ENCODE data around the gene INPP5B. TPM values are rescaled to one million over a fixed set of nuclear protein-coding genes. Genes with fewer than 3 reads are reported as not detected.

The INPP5B gene
- total RNA-seq, 2 experiments from 2014 or later: 27.7 to 29.1 TPM

DNA sequence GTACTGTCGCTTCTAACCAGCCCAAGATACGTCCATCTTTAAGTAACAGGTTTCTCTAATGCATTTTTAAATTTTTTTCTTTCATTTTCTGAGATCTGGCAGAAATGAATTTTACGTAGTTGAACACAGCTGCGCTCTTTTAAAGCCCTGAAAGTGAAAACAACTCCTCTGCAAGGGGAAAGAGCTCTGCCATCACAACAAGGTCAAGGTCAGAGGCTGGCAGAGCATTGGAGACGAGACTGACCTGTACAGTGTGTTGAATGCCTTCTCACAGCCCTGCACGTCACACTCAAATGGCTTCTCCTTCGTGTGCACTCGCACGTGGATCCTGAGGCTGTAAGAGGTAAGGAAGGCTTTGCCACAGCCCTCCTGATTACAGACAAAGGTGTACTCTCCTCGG lies 107.2 kb downstream of the INPP5B start:
- Mint-ChIP-seq H3K27ac (no peak overlapping the region), H3K36me3 (ENCODE audit: low read depth) (peaks cover 23% of the 10 kb centered on the region), H3K9me3 (no peaks in the 10 kb centered on the region), H3K27me3 (no peaks in the 10 kb centered on the region), H3K4me3 (no peak overlapping the region), H3K4me1 (ENCODE audit: low read depth) (peaks cover 13% of the 10 kb centered on the region)
- intact Hi-C loops (cut with micrococcal nuclease): no loop called here
- ATAC-seq (no peak), DNase-seq (no peak)
- ChIA-PET POLR2A (no interaction called here), CTCF (interaction anchor here (4.1 kb wide), 1 partner anchor 20 kb away, joined by 17 read pairs; the partner anchor contains the start of gene MTF1)
- TF ChIP-seq, protein P1, sequence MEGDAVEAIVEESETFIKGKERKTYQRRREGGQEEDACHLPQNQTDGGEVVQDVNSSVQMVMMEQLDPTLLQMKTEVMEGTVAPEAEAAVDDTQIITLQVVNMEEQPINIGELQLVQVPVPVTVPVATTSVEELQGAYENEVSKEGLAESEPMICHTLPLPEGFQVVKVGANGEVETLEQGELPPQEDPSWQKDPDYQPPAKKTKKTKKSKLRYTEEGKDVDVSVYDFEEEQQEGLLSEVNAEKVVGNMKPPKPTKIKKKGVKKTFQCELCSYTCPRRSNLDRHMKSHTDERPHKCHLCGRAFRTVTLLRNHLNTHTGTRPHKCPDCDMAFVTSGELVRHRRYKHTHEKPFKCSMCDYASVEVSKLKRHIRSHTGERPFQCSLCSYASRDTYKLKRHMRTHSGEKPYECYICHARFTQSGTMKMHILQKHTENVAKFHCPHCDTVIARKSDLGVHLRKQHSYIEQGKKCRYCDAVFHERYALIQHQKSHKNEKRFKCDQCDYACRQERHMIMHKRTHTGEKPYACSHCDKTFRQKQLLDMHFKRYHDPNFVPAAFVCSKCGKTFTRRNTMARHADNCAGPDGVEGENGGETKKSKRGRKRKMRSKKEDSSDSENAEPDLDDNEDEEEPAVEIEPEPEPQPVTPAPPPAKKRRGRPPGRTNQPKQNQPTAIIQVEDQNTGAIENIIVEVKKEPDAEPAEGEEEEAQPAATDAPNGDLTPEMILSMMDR (IDR thresholded peaks at IDR 0.05): no peak

DNA sequence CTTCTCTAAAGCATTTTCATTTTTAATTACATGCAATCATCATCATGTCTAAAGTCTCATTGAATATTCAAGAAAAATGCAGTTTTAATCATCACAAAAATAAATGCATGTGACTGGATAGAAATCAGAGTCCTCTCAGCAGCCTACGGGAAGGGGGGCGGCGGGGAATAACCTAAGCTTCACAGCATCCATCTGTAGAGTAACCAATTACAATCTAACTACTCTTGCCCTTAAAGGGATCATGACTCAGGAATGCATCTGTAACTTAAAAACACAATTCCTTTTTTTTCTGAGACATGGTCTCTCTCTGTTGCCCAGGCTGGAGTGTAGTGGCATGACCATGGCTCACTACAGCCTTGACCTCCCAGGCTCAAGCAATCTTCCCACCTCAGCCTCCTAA lies 110.1 kb downstream of the INPP5B start:
- CTCF ChIA-PET: interaction anchor here (0.7 kb wide), 1 partner anchor 25 kb away, joined by 3 read pairs; no protein-coding TSS in a partner anchor
- intact Hi-C loops (cut with micrococcal nuclease): no loop called here

DNA sequence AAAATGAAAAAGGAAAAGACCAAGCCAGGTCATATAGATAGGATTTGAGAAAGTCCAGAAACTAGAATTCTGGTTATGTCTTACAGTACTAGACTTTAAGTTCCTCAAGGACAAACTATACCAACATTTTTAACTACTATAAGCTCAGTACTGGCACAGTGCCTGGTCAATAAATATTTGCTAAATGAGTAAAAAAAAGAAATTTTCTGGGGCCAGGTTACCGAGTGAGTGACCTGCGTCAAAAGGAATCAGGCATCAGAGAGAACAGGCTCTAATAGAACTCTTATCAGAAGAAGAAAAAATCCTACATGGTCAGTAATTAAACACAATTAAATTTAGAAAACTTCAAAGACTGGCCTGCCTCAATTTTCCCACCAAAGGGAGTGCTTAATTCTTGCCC lies 115.0 kb downstream of the INPP5B start:
- intact Hi-C loops (cut with micrococcal nuclease): no loop called here
- no peak for ATAC-seq
- H3K27me3 Mint-ChIP-seq: no peaks in the 10 kb centered on the region
- ChIA-PET POLR2A (interaction anchor here (0.6 kb wide), 1 partner anchor 11 kb away, joined by 3 read pairs; no protein-coding TSS in a partner anchor), CTCF (no interaction called here)
- H3K4me1 Mint-ChIP-seq (ENCODE audit: low read depth): peaks cover under 1% of the 10 kb centered on the region
- no peaks in the 10 kb centered on the region for H3K9me3 Mint-ChIP-seq
- no peak overlapping the region for H3K27ac Mint-ChIP-seq
- no peak for DNase-seq
- TF ChIP-seq, protein P1 (IDR thresholded peaks at IDR 0.05): no peak
- no peak overlapping the region for H3K4me3 Mint-ChIP-seq
- peaks cover 29% of the 10 kb centered on the region for H3K36me3 Mint-ChIP-seq (ENCODE audit: low read depth)

More for the DNA sequence above, 110.1 kb downstream of the INPP5B start:
- Mint-ChIP-seq H3K9me3 (no peaks in the 10 kb centered on the region), H3K4me3 (no peak overlapping the region), H3K27me3 (no peaks in the 10 kb centered on the region), H3K4me1 (ENCODE audit: low read depth) (no peaks in the 10 kb centered on the region), H3K27ac (no peak overlapping the region), H3K36me3 (ENCODE audit: low read depth) (peaks cover 33% of the 10 kb centered on the region)
- POLR2A ChIA-PET: no interaction called here
- no peak for ATAC-seq
- TF ChIP-seq, protein P1 (IDR thresholded peaks at IDR 0.05): no peak
- no peak for DNase-seq

DNA sequence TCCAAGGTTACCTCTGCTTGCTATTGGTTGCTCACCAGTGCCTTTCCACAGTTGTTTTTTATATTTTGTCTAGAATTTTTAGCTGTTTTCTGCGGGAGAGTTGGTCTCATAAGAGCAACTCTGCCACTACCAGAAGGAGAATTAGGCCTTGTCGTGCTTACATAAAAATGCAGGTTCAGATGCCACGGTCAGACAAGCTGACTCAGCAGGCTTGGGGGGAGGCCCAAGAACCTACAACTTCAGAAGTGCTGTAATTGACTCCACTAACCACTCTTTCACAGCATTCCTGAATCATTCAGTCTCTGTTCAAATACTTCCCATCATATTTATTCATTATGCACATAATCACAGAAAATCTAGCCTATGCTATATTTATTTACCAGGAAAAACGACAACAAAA lies 115.7 kb downstream of the INPP5B start:
- Mint-ChIP-seq H3K36me3 (ENCODE audit: low read depth) (peaks cover 29% of the 10 kb centered on the region), H3K4me3 (no peak overlapping the region), H3K27ac (no peak overlapping the region), H3K9me3 (no peaks in the 10 kb centered on the region), H3K27me3 (no peaks in the 10 kb centered on the region), H3K4me1 (ENCODE audit: low read depth) (peaks cover 3% of the 10 kb centered on the region)
- intact Hi-C loops (cut with micrococcal nuclease): no loop called here
- TF ChIP-seq, protein P1 (IDR thresholded peaks at IDR 0.05): no peak
- CTCF ChIA-PET: no interaction called here
- POLR2A ChIA-PET: interaction anchor here (0.6 to 0.7 kb wide), 2 partner anchors 10 to 11 kb away, joined by 3 read pairs; no protein-coding TSS in a partner anchor
- DNase-seq: no peak
- ATAC-seq: no peak

DNA sequence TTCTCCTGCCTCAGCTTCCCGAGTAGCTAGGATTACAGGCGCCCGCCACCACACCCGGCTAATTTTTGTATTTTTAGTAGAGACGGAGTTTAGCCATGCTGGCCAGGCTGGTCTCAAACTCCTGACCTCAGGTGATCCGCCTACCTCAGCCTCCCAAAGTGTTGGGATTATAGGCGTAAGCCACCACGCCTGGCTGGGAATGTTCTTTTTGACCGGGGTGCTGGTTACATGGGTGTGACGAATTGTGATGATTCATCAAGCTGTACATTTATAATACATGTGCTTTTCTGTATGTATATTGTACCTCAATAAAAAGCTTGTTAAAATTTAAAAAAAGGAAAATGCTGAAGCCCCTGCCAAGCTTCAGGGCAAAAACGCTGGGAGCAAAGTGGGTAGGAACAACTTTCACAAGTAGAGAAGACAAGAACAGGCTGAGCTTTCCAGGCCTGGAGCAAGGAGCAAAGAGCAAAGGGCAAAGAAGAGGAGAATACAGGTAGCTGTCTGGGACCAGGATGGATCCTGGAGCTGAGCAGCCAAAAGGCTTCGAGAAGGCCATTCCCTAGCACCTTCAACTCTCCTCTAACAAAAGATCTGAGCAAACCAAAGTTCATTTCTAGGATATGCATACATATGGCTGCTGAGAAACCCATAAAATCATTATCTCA lies 118.3 kb downstream of the INPP5B start:
- Mint-ChIP-seq H3K27ac (no peak overlapping the region), H3K27me3 (no peaks in the 10 kb centered on the region), H3K4me1 (ENCODE audit: low read depth) (peaks cover 18% of the 10 kb centered on the region), H3K36me3 (ENCODE audit: low read depth) (peaks cover 29% of the 10 kb centered on the region), H3K9me3 (no peaks in the 10 kb centered on the region), H3K4me3 (no peak overlapping the region)
- CTCF ChIA-PET: interaction anchor here (0.9 kb wide), 1 partner anchor 32 kb away, joined by 4 read pairs; no protein-coding TSS in a partner anchor
- ATAC-seq (no peak), DNase-seq (no peak)
- TF ChIP-seq, protein P1 (IDR thresholded peaks at IDR 0.05): no peak
- intact Hi-C loops (cut with micrococcal nuclease): no loop called here
- POLR2A ChIA-PET: no interaction called here
